ENCODE measurements around the gene MAGT1. TPM values are rescaled to one million over a fixed set of nuclear protein-coding genes. Genes with fewer than 3 reads are reported as not detected.

Gene MAGT1
- total and polyA plus RNA-seq, 2 experiments from 2014 or later, result 23.4 to 42.2 TPM

DNA sequence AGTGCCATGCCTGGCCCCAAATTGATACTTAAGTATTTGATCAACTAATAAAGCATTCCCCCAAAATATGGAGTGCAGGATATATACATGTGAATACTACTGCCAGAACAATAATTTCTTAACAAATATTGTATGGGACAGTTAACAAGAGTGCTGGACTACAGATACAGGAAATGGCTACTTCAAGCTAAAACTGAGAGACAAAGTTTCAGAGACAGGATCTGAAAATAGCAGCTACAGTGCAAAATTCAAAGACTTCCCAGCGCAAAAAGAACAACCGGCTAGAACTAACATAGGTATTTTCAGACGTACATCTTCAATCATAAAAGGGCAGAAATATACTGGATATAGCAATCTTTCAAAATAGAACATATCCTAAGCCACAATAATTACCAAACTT, 115.5 kb downstream of the MAGT1 start:
- no peak for DNase-seq (ENCODE audit: low spot score)
- H3K79me2 ChIP-seq (replicated peaks; ENCODE audit: insufficient read depth), result peaks cover 100% of the 10 kb centered on the region

More for the DNA sequence above, 115.5 kb downstream of the MAGT1 start:
- Histone ChIP-seq H3K4me3 (no peak overlapping the region), H2AFZ (no peak overlapping the region), H3K9me2 (ENCODE audit: insufficient read depth) (no peaks in the 10 kb centered on the region), H3K36me3 (ENCODE audit: insufficient read depth) (no peaks in the 10 kb centered on the region), H4K20me1 (replicated peaks; ENCODE audit: insufficient read depth) (peaks cover 33% of the 10 kb centered on the region), H3F3A (replicated peaks; ENCODE audit: low read depth) (no peaks in the 10 kb centered on the region), H3K27me3 (ENCODE audit: insufficient read depth) (no peaks in the 10 kb centered on the region), H3K4me1 (ENCODE audit: insufficient read depth) (peaks cover 24% of the 10 kb centered on the region), H3K4me2 (no peak overlapping the region), H3K27ac (ENCODE audit: low read depth) (peak overlapping the region; percentile 29; the same call in 1 of the 2 replicates)
- no peak for TF ChIP-seq STAT1 (IDR thresholded peaks at IDR 0.05; ENCODE audit: unreplicated experiment)
- TF ChIP-seq, protein P1, sequence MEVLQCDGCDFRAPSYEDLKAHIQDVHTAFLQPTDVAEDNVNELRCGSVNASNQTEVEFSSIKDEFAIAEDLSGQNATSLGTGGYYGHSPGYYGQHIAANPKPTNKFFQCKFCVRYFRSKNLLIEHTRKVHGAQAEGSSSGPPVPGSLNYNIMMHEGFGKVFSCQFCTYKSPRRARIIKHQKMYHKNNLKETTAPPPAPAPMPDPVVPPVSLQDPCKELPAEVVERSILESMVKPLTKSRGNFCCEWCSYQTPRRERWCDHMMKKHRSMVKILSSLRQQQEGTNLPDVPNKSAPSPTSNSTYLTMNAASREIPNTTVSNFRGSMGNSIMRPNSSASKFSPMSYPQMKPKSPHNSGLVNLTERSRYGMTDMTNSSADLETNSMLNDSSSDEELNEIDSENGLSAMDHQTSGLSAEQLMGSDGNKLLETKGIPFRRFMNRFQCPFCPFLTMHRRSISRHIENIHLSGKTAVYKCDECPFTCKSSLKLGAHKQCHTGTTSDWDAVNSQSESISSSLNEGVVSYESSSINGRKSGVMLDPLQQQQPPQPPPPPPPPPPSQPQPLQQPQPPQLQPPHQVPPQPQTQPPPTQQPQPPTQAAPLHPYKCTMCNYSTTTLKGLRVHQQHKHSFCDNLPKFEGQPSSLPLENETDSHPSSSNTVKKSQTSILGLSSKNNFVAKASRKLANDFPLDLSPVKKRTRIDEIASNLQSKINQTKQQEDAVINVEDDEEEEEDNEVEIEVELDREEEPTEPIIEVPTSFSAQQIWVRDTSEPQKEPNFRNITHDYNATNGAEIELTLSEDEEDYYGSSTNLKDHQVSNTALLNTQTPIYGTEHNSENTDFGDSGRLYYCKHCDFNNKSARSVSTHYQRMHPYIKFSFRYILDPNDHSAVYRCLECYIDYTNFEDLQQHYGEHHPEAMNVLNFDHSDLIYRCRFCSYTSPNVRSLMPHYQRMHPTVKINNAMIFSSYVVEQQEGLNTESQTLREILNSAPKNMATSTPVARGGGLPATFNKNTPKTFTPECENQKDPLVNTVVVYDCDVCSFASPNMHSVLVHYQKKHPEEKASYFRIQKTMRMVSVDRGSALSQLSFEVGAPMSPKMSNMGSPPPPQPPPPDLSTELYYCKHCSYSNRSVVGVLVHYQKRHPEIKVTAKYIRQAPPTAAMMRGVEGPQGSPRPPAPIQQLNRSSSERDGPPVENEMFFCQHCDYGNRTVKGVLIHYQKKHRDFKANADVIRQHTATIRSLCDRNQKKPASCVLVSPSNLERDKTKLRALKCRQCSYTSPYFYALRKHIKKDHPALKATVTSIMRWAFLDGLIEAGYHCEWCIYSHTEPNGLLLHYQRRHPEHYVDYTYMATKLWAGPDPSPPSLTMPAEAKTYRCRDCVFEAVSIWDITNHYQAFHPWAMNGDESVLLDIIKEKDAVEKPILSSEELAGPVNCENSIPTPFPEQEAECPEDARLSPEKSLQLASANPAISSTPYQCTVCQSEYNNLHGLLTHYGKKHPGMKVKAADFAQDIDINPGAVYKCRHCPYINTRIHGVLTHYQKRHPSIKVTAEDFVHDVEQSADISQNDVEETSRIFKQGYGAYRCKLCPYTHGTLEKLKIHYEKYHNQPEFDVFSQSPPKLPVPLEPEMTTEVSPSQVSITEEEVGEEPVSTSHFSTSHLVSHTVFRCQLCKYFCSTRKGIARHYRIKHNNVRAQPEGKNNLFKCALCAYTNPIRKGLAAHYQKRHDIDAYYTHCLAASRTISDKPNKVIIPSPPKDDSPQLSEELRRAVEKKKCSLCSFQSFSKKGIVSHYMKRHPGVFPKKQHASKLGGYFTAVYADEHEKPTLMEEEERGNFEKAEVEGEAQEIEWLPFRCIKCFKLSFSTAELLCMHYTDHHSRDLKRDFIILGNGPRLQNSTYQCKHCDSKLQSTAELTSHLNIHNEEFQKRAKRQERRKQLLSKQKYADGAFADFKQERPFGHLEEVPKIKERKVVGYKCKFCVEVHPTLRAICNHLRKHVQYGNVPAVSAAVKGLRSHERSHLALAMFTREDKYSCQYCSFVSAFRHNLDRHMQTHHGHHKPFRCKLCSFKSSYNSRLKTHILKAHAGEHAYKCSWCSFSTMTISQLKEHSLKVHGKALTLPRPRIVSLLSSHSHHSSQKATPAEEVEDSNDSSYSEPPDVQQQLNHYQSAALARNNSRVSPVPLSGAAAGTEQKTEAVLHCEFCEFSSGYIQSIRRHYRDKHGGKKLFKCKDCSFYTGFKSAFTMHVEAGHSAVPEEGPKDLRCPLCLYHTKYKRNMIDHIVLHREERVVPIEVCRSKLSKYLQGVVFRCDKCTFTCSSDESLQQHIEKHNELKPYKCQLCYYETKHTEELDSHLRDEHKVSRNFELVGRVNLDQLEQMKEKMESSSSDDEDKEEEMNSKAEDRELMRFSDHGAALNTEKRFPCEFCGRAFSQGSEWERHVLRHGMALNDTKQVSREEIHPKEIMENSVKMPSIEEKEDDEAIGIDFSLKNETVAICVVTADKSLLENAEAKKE (CRISPR knock-in tag; IDR thresholded peaks at IDR 0.05), result no peak
- no peak for TF ChIP-seq JUNB (IDR thresholded peaks at IDR 0.05; ENCODE audit: unreplicated experiment)
- no peak for TF ChIP-seq EZH2phosphoT487 (IDR thresholded peaks at IDR 0.05; ENCODE audit: unreplicated experiment)
- TF ChIP-seq, protein P2, sequence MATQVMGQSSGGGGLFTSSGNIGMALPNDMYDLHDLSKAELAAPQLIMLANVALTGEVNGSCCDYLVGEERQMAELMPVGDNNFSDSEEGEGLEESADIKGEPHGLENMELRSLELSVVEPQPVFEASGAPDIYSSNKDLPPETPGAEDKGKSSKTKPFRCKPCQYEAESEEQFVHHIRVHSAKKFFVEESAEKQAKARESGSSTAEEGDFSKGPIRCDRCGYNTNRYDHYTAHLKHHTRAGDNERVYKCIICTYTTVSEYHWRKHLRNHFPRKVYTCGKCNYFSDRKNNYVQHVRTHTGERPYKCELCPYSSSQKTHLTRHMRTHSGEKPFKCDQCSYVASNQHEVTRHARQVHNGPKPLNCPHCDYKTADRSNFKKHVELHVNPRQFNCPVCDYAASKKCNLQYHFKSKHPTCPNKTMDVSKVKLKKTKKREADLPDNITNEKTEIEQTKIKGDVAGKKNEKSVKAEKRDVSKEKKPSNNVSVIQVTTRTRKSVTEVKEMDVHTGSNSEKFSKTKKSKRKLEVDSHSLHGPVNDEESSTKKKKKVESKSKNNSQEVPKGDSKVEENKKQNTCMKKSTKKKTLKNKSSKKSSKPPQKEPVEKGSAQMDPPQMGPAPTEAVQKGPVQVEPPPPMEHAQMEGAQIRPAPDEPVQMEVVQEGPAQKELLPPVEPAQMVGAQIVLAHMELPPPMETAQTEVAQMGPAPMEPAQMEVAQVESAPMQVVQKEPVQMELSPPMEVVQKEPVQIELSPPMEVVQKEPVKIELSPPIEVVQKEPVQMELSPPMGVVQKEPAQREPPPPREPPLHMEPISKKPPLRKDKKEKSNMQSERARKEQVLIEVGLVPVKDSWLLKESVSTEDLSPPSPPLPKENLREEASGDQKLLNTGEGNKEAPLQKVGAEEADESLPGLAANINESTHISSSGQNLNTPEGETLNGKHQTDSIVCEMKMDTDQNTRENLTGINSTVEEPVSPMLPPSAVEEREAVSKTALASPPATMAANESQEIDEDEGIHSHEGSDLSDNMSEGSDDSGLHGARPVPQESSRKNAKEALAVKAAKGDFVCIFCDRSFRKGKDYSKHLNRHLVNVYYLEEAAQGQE (IDR thresholded peaks at IDR 0.05; ENCODE audit: unreplicated experiment), result no peak
- no peak for TF ChIP-seq NANOG (IDR thresholded peaks at IDR 0.05; ENCODE audit: borderline replicate concordance)
- TF ChIP-seq, protein P3, sequence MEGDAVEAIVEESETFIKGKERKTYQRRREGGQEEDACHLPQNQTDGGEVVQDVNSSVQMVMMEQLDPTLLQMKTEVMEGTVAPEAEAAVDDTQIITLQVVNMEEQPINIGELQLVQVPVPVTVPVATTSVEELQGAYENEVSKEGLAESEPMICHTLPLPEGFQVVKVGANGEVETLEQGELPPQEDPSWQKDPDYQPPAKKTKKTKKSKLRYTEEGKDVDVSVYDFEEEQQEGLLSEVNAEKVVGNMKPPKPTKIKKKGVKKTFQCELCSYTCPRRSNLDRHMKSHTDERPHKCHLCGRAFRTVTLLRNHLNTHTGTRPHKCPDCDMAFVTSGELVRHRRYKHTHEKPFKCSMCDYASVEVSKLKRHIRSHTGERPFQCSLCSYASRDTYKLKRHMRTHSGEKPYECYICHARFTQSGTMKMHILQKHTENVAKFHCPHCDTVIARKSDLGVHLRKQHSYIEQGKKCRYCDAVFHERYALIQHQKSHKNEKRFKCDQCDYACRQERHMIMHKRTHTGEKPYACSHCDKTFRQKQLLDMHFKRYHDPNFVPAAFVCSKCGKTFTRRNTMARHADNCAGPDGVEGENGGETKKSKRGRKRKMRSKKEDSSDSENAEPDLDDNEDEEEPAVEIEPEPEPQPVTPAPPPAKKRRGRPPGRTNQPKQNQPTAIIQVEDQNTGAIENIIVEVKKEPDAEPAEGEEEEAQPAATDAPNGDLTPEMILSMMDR (conservative IDR thresholded peaks at IDR 0.05; ENCODE audit: low read depth in 2 of 2), result no peak
- TF ChIP-seq ZNF331 (CRISPR knock-in tag; IDR thresholded peaks at IDR 0.05; ENCODE audit: low read depth), result no peak
- TF ChIP-seq POLR2AphosphoS5 (IDR thresholded peaks at IDR 0.05; ENCODE audit: low read depth), result no peak
- TF ChIP-seq, protein P4, sequence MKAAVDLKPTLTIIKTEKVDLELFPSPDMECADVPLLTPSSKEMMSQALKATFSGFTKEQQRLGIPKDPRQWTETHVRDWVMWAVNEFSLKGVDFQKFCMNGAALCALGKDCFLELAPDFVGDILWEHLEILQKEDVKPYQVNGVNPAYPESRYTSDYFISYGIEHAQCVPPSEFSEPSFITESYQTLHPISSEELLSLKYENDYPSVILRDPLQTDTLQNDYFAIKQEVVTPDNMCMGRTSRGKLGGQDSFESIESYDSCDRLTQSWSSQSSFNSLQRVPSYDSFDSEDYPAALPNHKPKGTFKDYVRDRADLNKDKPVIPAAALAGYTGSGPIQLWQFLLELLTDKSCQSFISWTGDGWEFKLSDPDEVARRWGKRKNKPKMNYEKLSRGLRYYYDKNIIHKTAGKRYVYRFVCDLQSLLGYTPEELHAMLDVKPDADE (IDR thresholded peaks at IDR 0.05), result no peak
- no peak for TF ChIP-seq CREB1 (CRISPR knock-in tag; IDR thresholded peaks at IDR 0.05; ENCODE audit: low read depth)
- no peak for TF ChIP-seq ZNF114 (CRISPR knock-in tag; IDR thresholded peaks at IDR 0.05)
- TF ChIP-seq EZH2 (IDR thresholded peaks at IDR 0.05; ENCODE audit: low read depth, unreplicated experiment), result no peak
- Mint-ChIP-seq H3K27me3 (ENCODE audit: insufficient read depth, low read depth, poor library complexity) (no peaks in the 10 kb centered on the region), H3K4me1 (peaks cover 20% of the 10 kb centered on the region), H3K9me3 (no peaks in the 10 kb centered on the region), H3K4me3 (no peak overlapping the region; the same call in 2 of the 3 replicates), H3K27ac (no peak overlapping the region), H3K36me3 (ENCODE audit: low read depth) (peaks cover 4% of the 10 kb centered on the region; the same call in 1 of the 3 replicates)
- ATAC-seq, result no peak

Data from GM23338 (cell line).